Left lobe of liver (tissue), 2 donors: ENCODE data around the gene OCA2. TPM values are rescaled to one million over a fixed set of nuclear protein-coding genes. Genes with fewer than 3 reads are reported as not detected.
"Not testable (repeated sequence)": the region's sequence is repeated elsewhere in the genome, so short reads cannot be mapped to it uniquely, and the experiment has no call there.

Experiments
- ATAC-seq: fragments of 200-7000 bp; cut with Tn5 transposase; one replicate; pipeline ENCODE4 v1.9.1; 2020; ENCODE audit warnings: mild to moderate bottlenecking, moderate library complexity
- DNase-seq: peaks from one replicate; pipeline ENCODE4 v3.0.0-alpha.2; 2020; ENCODE audit warnings: low spot score
- total RNA-seq: library from RNA; stranded (reverse); gene quantifications from one replicate; pipeline ENCODE4 v1.2.1, GENCODE V29; 2021
- donor health status: DM: no; HTN: no; CAD: no; lungs with moderate emphysema.
- donor health status: DM: no; HTN: yes; CAD: no.

OCA2 gene
- total RNA-seq, 1 donor from 2014 or later: 0.10 TPM

DNA sequence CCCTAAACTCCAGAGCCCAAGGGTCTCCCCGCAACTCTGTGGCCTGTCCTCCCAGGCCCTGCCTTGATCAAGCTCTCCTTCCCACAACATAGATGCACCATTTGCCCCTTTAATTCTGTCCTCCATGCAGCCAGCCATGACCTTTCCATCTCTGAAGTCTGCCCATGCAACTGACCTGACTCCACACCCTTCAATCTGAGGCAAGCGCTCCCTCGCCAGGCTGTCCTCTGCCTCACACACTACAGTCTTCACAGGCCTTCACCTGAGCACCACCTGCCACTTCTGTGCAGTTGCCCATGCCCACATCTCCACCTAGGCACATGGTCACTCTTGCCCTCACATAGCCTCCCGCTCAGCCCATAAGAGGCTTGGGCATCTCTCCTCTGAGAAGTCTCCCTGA, 244.0 kb downstream of the OCA2 start:
- ATAC-seq (no peak), DNase-seq (no peak)

DNA sequence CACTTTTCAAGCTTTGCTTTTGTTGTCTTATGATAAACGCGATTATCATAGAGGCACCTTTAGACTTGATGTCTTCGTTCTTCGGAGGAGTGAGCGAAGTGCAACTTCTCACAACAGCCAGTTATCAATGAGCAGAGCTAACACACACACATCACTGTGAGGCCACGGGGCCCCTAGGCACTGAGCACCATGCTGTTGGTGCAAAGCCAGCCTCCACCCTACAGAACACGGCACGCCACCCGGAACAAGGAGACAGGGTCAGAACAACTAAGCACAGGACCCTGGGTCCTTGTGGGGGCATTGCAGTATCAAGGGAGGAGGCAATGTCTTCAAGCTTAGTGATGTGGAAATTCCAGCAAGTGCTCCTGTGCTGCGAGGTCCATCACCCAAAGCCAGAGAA, 244.5 kb downstream of the OCA2 start:
- no peak for ATAC-seq
- no peak for DNase-seq

DNA sequence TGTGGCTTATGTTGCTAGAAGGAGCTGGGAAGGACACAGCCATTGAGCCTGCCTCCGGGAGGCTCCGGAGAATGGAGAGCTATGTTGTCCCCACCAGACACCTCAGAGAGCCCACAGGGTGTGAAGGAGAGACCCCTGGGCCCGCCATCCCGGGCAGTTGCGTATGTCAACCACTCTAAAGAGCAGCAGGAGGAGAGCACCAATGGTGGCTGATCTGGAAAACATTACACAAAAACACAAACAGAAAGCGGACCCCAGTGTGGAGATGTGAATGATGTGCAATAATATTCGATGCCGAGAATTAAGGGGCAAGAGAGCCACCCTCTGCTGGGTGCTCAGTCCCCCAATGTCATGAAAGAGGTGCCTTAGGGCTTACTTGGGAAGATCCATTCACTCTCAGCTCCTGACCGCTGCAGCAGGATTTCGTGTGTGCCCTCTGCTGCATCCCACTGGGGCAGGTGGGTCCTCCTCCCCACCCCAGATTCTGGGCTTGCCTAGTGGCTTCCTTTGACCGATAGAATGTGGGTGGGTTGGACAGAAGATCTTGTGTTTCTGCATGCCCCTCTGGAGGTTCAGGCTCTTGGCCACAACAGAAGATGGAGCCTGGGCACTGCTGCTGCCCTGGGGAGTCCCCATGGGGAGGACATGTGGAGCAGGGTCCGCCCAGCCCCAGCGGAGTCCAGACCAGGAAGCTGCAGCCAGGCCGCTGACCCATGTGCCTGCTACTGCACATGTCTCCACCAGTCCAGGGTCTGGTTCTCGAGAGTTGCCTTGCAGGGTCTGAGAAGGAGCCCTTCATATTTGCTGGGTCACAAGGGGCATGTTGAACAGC, 245.3 kb downstream of the OCA2 start:
- ATAC-seq: no peak
- DNase-seq: peak; percentile 34

DNA sequence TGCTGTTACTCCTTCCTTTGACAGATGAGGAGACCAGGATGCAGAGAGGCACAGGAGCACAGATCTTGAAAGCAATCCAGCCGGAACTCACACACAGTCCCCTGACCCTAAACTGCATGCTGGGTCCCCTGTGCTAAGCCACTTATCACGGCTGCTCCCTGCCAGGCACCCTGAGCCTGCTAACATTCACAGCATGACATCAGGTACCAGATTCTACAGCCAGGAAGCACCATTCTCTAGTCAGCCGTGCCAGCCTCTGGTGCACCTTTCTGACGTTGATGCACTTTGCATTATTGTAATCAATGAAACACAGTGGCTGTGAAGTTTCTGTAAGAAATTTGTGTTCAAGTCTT, 247.3 kb downstream of the OCA2 start:
- ATAC-seq (no peak), DNase-seq (no peak)

DNA sequence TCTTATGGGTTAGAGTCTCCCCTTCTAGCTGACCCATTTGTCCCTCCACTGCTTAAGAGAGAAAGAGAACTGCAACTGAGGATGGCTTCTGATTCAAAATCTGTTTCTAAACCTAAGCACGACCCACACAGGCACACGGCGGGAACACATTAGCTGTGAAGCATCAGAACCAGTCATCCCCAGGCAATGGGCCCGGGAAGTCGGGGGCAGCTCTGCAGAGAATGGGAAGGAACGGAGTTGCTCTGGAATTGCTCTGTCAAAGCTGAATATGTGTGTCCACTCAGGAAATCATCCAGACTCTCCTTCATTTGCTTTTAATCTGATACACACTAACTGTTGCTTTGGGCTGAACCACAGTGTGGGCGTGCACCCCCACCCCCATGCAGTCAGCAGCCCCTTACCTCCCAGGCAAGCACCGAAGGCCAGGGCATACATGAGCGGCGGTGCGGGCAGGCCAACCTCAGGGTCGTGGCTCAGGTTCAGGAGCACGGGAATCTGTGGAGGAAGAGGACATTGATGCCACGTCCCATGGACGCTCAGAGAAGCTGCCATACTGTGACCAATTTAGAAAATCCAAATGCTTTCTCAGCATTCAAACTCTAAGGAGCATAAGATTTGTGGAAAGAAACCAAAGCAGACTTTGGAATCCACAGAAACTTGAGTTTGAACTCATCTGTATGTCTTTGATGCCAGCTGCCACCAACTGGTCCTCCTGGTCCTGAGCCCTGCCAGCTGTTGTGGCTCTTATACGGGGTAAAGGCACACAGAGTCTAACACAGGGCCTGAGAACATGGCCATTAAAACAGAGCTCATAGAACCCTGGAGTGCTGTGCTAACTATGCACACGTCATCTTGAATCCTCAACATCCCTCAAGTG, 247.9 kb downstream of the OCA2 start:
- no peak for ATAC-seq
- DNase-seq: no peak

DNA sequence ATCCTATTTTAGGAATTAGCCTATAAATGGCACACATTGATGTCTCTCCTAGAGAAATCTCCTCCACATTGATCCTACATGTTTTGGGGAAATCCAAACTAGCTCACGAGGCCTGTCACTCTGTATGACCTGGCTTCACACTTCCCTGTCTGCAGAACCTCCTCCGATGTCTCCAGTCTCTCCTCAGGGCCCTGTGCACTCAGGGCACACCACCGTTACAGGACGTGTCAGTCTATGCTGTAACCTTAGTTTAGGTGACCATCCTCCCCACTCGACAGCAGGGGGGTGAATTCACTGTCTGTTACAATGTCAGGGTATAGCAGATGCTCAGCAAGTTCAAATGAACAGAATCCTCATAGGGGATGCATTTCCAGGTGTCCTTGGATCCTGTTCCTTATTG, 249.1 kb downstream of the OCA2 start:
- ATAC-seq (no peak), DNase-seq (no peak)

DNA sequence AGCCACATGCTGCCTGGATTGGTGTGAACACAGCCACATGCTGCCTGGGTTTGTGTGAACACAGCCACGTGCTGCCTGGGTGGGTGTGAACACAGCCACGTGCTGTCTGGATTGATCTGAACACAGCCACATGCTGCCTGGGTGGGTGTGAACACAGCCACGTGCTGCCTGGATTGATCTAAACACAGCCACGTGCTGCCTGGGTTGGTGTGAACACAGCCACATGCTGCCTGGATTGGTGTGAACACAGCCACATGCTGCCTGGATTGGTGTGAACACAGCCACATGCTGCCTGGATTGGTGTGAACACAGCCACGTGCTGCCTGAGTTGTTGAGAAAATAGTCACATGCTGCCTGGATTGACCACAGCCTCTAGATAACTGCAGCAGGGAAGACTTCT, 250.2 kb downstream of the OCA2 start:
- ATAC-seq, DNase-seq: not testable (repeated sequence)

DNA sequence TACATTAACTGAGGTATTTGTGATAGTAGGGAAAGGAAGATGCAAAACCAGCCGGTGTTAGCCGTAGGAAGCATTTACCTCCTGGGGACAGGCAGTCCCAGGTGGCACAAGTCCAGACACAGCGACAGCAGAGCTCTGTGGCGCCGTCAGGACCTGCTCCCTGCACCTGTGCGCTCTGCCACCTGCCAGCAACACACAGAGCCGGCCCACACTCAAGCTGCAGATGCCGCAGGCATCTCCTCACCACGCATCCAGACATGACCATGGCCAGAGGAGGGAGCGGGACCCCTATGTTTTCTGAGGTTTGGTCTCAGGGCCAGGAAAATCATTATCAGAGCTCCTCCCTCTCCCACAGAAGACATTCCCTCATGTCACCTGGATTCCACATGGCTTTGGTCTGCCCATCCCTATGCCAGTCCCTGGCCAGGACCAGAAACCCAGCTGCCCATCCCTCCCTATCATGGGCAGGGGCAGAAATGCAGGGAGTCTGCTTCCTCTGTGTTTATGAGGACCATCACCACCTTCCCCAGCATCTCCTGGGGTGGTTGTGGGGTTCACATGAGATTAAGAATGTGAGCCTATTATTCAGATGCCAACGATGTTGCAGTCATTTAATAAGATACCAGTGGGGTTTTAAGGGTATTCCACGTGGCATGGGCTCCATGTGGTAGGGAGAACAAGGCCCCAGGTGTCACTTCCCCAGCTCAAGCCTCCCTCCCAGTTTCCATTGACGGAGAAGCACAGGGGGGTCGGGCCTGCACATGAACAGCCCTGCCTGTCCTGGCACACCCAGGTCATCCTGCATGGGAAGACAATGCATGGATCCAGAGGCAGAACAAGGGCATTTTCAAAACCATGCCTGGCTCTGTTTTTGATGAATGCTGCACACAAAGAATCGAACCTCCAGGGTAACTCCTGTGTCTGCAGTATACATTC, 251.1 kb downstream of the OCA2 start:
- no peak for ATAC-seq
- DNase-seq: peak; percentile 33

DNA sequence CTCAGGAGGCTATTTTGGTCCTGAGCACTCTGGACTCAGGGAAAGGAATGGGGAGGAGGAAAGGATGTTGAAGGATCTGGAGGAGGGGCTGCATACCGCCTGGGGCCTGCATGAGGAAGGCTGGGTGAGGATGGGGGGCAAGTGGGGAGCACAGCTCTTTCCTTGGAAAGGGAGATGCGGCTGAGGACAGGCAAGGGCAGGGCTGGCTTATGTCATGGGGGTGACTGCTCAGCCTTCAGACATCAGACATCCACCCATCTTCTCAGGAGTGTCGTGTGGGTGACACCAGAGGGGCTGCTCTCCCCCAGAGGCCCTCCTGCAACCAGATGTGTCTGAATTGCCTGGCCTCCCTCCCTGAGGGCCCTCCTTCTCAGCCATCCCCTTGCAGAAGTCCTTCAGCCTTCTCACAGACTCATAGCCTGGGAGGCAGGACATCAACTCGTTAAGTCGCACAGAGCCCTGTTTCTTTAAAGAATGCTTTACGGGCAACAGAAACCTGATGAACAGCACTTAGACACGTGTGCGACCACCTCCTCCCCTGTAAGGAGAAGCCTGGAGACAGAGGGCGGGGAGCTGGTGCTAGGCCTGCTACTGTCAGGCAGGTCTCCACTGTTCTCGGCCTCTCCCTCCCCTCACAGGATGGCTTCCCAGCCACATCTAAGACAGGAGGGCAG, 252.3 kb downstream of the OCA2 start:
- no peak for ATAC-seq

DNA sequence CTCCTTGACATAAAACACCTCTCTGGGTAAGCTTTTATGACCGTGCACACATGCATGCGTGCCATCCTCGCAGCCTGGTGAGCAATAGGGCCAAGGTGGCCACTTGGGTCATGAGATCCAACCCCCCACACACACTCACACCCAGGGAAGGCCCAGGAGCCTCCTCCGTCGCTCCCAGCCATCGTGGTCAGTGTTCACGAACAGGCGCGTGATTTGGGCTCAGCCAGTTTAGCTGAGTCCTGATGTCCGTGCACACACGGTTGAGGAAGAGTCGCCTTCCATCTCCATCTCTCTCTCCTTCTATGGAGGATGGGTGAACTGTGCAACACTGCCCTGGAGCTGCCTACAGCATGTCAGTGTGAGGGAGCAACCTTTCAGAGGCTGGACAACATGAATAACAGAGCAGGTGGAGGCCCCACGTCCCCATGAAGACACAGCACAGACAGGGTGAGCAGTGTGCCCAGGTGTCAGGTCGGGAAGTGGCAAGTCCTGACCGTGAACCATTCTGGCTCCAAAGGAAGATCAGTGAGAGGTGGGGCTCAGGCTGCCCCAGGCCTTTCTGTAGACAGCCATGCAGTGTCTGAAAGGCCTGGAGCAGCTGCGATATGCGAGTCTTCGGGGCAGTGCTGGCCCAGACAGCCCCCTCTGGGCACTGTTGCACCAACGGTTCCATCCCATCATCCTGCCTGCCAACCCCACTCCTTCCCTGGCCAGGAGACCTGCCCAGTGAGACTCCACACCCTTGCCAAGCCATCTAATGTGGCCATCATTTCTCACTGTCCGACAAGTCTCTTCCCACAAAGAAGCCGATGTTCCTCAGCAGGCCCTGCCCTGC, 253.4 kb downstream of the OCA2 start:
- peak; percentile 26 for DNase-seq

More for the DNA sequence above, 252.3 kb downstream of the OCA2 start:
- DNase-seq: no peak

DNA sequence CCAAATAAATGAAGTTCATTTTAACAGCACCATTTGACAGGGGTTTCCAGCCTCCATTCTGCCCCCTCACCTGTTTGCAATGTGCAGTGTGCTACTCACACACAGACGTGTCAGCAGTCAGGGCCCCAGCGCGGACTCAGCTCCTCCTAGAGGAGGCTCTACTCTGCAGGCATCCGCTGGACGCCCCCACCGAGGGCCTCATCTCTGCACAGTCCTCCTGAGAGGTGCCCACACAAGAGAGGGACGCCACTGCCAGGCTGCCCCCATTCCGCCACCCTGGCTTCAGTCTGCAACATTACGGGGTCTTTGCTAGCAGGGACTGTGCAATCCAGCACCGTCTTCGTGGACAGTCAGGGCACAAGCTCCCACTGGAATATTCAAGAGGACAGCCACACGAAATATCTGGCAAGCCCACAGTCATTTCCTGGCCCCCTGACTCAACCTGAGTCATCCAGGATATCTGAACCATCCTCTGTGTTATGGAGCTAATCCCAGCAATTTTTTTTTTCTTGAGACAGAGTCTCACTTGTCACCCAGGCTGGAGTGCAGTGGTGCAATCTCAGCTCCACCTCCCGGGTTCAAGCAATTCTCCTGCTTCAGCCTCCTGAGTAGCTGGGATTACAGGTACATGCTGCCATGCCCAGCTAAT, 255.0 kb downstream of the OCA2 start:
- ATAC-seq (no peak), DNase-seq (no peak)

More for the DNA sequence above, 253.4 kb downstream of the OCA2 start:
- no peak for ATAC-seq

DNA sequence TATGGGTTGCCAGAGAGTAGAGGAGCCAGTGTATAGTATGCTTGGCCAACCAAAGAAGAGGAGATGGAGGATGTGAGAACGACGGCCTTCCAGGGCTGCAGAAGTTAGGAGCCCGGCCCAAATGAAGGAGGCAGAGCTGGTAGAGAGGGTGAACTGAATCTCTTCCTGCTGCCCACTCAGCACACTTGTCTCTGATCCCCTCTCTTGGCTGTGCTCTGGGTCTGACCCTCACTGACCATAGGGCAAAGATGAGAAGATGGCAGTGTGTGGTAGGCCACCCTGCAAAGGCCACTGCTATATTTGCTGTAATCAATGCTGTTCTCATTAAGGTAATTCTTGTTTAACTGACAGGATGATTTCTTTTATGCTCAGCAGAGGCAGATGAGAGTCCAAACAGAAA, 256.0 kb downstream of the OCA2 start:
- ATAC-seq: no peak
- DNase-seq: no peak

DNA sequence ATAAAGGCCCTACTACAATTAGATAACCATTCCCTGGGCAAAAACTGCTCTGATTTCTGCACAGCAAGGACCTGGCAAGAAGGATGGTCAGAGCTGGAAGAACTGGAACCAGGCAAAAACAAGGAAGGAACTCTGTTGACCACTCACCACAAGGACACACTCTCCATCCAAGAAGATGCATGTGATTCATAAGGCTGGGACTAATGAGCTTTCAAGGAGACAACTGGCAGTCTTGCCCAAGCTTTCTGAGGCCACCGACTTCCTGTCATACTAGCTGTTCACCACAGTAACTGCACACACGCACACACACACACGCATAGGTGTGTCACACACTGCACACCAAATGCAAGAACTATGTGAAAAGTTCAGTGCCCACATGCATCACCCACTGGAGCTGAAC, 256.6 kb downstream of the OCA2 start:
- DNase-seq: no peak

DNA sequence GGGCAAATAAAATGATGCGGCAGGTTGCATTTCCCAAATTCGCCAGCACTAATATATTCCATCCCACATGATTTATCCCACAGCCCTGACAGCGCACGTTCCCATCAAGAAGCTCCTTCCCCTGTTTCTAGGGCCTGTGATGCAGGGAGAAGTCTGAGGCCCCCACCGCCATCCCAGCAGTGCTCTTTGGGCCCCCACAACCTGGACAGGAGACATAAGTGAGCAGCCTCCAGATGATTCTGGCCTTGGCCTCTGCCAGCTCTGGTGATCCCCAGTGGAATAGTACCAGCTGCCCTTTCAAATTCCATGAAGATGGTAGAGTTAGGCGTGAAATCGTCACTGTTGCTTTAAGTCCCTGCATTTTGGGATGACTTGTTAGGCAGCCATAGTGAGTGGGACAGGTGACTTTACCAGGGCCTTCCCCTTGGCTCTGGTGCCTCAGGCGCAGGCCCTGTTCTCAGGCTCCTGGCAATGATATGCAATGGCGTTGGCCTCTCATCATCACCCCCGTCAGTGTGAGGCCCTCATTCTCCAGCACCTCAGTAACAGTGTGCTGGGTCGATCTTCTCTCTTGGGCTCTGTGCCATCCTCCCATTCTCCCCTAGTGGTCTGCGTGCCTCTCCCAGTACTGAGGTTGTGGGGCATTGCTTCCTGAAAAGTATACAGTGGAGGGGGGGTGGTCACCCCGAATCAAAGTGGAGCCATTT, 263.7 kb downstream of the OCA2 start:
- DNase-seq (no peak), ATAC-seq (no peak)

More for the DNA sequence above, 256.6 kb downstream of the OCA2 start:
- ATAC-seq: no peak

DNA sequence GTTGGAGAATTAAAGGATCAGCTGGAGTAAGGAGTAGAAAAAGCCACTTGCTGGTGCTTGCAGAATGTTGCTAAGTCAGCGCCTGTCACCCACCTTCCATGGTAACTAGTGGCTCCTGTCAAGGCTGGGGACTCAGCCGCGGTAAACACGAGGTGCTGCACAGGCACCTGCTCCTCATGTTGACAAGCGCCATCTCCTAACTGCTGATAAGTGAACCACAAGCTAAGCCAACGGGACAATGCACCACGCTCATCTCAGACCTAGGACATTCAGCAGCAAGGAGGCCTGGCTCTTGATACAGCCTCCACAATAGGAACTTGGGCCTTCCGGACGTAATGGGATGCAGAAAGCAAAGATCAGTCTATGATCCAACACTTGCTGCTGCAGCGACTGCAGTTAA, 264.4 kb downstream of the OCA2 start:
- ATAC-seq (no peak), DNase-seq (no peak)

DNA sequence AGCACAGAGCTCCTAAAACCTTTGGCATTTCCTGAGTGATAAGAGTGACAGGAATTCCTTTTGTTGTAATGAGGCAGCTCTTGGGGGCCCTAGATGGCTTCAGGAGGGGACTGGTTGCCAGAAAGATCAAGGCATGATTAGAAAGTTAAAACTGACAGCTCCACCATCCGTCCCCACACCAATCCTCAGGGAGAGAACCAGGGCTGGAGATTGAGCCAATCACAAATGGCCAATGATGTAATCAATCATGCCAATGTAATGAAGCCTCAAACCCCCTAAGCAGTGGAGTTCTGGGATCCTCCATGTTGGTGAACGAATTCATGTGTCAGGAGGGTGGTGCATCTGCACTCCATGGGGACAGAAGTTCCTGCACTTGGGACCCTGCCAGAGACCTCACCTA, 265.1 kb downstream of the OCA2 start:
- no peak for ATAC-seq
- DNase-seq: no peak

DNA sequence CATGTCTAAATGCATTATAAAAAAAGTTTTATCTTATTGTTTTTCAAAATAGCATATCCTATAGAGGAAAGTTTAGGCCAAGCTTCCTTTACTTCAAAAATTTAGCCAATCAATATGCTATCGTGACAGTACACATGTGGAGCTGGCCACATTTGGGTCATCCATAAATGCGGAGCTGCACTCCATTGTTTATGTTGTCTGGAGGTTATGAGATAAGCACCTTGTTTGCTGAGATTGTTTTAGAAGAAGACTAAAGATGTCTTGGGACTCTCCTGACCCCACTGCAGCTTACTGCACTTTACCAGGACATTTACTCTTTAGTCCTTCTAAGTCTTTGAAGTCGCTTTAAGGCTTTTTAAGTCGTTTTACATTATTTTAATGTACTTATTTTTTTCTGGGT, 265.9 kb downstream of the OCA2 start:
- no peak for DNase-seq
- ATAC-seq: no peak

DNA sequence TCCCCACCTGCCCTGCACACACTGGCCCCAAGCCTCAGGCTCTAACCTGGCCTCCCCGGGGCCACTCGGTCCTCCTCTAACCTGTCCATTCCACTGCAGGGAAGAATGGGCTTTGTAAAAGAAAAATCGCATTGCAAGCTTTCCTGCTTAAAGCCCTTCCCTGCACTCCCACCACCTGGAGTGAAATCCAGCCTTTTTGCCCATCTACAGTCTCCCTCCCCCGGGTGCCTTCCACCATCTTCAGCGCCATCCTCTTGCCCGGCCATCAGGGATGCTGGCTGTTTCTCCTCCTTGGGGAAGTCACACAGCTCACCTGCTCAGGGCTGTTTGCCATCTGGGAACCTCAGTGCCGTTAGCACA, 266.9 kb downstream of the OCA2 start:
- ATAC-seq (no peak), DNase-seq (peak; percentile 33)
